ENCODE data around the gene TSEN54.

DNA sequence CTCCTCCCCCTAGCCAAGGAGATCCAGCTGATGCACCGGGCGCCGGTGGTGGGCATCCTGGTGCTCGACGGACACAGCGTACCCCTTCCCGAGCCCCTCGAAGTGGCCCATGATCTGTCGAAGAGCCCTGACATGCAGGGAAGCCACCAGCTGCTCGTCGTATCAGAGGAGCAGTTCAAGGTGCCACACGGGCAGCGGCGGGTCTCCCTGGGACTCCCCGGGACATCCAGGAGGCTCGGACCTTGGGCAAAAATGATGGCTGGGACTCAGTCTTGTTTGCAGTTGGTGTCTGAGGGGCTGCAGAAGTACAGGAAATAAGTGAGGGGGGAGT is 55.5 kb downstream of the TSEN54 start:
- TF ChIP-seq ZNF274 (IDR thresholded peaks at IDR 0.05; ENCODE audit: low read depth, low read length) (no peak), YY1 (IDR thresholded peaks at IDR 0.05; ENCODE audit: insufficient read depth, insufficient read length) (no peak)

Measured in NT2/D1 (cell line).